A549 (cell line): Measurements from ENCODE around the gene CNIH3. TPM values are rescaled to one million over a fixed set of nuclear protein-coding genes. Genes with fewer than 3 reads are reported as not detected.

Source experiments
- ATAC-seq, 2 experiments: fragments of 200-7000 bp in 1 of 2; fragments of >200 bp in 1 of 2; cut with Nextera tagmentation in 1 of 2; cut with Tn5 transposase in 1 of 2; 3 replicates each; pipeline versions ENCODE4 v1.8.0 to v1.9.1; 2018 to 2020; ENCODE audit warnings: mild to moderate bottlenecking in 1 of 2, moderate library complexity in 1 of 2
- CTCF ChIA-PET: fragments of 300-600 bp; sonication (Branson Sonifier 250); formaldehyde crosslinking; extraction: SDS; loops from one replicate; lab custom pipeline; 2021; ENCODE audit warnings: antibody characterized with exemption, inconsistent platforms; lab: Yijun Ruan, JAX
- POLR2A ChIA-PET: fragments of 350-600 bp; formaldehyde crosslinking; extraction: SDS; loops from one replicate; lab custom pipeline; 2021; ENCODE audit warnings: antibody characterized with exemption, inconsistent platforms; lab: Yijun Ruan, JAX
- DNase-seq, 2 experiments: peaks; one replicate each; pipeline versions ENCODE4 v3.0.0 to v3.0.0-alpha.2; 2011 to 2016; ENCODE audit warnings: low read depth in 1 of 2, low spot score in 1 of 2
- FAIRE-seq: peaks from 2 replicates; lab custom pipeline; 2011; peaks lifted over from hg19 to GRCh38; lab: Jason Lieb, UNC
- H3K27ac ChIP-seq, 2 experiments: fragments of >200 bp; sonication (Bioruptor Twin); formaldehyde crosslinking; 3 replicates each; pipeline ENCODE4 v1.5.1; 2016 to 2017
- H3K4me1 ChIP-seq: fragments of >200 bp; sonication (Bioruptor Twin); formaldehyde crosslinking; 3 replicates; pipeline ENCODE4 v1.6.1; 2016
- H3K4me2 ChIP-seq: fragments of >200 bp; sonication (Bioruptor Twin); formaldehyde crosslinking; 3 replicates; pipeline ENCODE4 v1.6.1; 2016
- H3K4me3 ChIP-seq: fragments of >200 bp; sonication (Bioruptor Twin); formaldehyde crosslinking; 3 replicates; pipeline ENCODE4 v1.5.1; 2016
- H3K9me3 ChIP-seq: fragments of >200 bp; sonication (Bioruptor Twin); formaldehyde crosslinking; 3 replicates; pipeline ENCODE4 v1.6.1; 2016
- CHD2 ChIP-seq: fragments of 150-350 bp; IDR thresholded peaks from 2 replicates; pipeline ENCODE4 v1.6.1; 2014; ENCODE audit warnings: low read length; ENCODE audit not compliant: partially characterized antibody
- ELK1 ChIP-seq: fragments of 150-350 bp; IDR thresholded peaks from 2 replicates; pipeline ENCODE4 v1.6.1; 2014; ENCODE audit warnings: low read depth, mild to moderate bottlenecking, low read length
- FOSB ChIP-seq: fragments of 250-450 bp; sonication (Bioruptor Pico); IDR thresholded peaks from 2 replicates; pipeline ENCODE4 v1.5.0; 2020; ENCODE audit warnings: mild to moderate bottlenecking, moderate library complexity
- HDAC2 ChIP-seq: fragments of 200-600 bp; sonication (generic); IDR thresholded peaks from 2 replicates; pipeline ENCODE4 v1.6.1; 2016
- HMGXB4 ChIP-seq: fragments of 250-450 bp; sonication (Bioruptor Pico); IDR thresholded peaks from 2 replicates; pipeline ENCODE4 v1.5.0; 2021; ENCODE audit warnings: mild to moderate bottlenecking, moderate library complexity, borderline replicate concordance
- HOXA7 ChIP-seq: fragments of 250-450 bp; sonication (Bioruptor Pico); IDR thresholded peaks from 2 replicates; pipeline ENCODE4 v1.5.0; 2020; ENCODE audit warnings: mild to moderate bottlenecking, moderate library complexity
- HOXB5 ChIP-seq: fragments of 250-450 bp; sonication (Bioruptor Pico); IDR thresholded peaks from 2 replicates; pipeline ENCODE4 v1.5.0; 2020; ENCODE audit warnings: mild to moderate bottlenecking, moderate library complexity
- JUN ChIP-seq, 2 experiments: fragments of >200 bp; sonication (Bioruptor Twin); formaldehyde crosslinking; IDR thresholded peaks; 2 replicates in 1 of 2; 3 replicates in 1 of 2; pipeline ENCODE4 v1.6.1; 2016 to 2017
- MAFK ChIP-seq: fragments of 450-650 bp; IDR thresholded peaks from 2 replicates; pipeline ENCODE4 v1.6.1; 2014; ENCODE audit not compliant: partially characterized antibody
- MYC ChIP-seq: IDR thresholded peaks from 2 replicates; pipeline ENCODE4 v1.6.1; 2012; ENCODE audit warnings: mild to moderate bottlenecking, inconsistent platforms, low read length, improper control_type of control experiment, borderline replicate concordance
- RAD21 ChIP-seq, 2 experiments: fragments of >200 bp in 1 of 2; sonication (Bioruptor Twin) in 1 of 2; formaldehyde crosslinking in 1 of 2; IDR thresholded peaks in 1 of 2; conservative IDR thresholded peaks in 1 of 2; 2 replicates in 1 of 2; 3 replicates in 1 of 2; pipeline ENCODE4 v1.6.1; 2012 to 2018; ENCODE audit warnings: inconsistent platforms in 1 of 2
- RNF2 ChIP-seq: fragments of 200-600 bp; sonication (generic); IDR thresholded peaks from 2 replicates; pipeline ENCODE4 v1.6.1; 2016; ENCODE audit warnings: low read depth, mild to moderate bottlenecking, antibody characterized with exemption, moderate library complexity, borderline replicate concordance
- SMC3 ChIP-seq: fragments of >200 bp; sonication (Bioruptor Twin); formaldehyde crosslinking; IDR thresholded peaks from 3 replicates; pipeline ENCODE4 v1.6.1; 2018; ENCODE audit warnings: inconsistent platforms
- SREBF2 ChIP-seq: fragments of 450-650 bp; IDR thresholded peaks from 2 replicates; pipeline ENCODE4 v1.6.1; 2014; ENCODE audit warnings: mild to moderate bottlenecking, moderate library complexity
- TP53 ChIP-seq: fragments of 250-450 bp; sonication (Bioruptor Pico); IDR thresholded peaks from 2 replicates; pipeline ENCODE4 v1.5.0; 2021; ENCODE audit warnings: mild to moderate bottlenecking, moderate library complexity
- ZC3H11A ChIP-seq: fragments of 450-650 bp; IDR thresholded peaks from 2 replicates; pipeline ENCODE4 v1.6.1; 2014; ENCODE audit warnings: antibody characterized with exemption, mild to moderate bottlenecking
- ZSCAN20 ChIP-seq: fragments of 250-450 bp; sonication (Bioruptor Pico); IDR thresholded peaks from 2 replicates; pipeline ENCODE4 v1.8.0; 2022; ENCODE audit warnings: mild to moderate bottlenecking, moderate library complexity
- WGBS: methylation state at CpG from one replicate; pipeline ENCODE4 v1.1.6; 2017; ENCODE audit errors: missing lambda C conversion rate; 5-methylcytosine and 5-hydroxymethylcytosine counted together
- polyA plus RNA-seq, 4 experiments: library from polyadenylated mRNA; depleted of rRNA in 3 of 4; stranded (reverse); fragments of >200 nt; fragmentation: RNase III in 1 of 4; extraction: RNeasy Plus Mini Kit Qiagen cat#74134 plus additional on column Dnase treatment in 1 of 4; gene quantifications; 2 replicates in 3 of 4; 3 replicates in 1 of 4; pipeline ENCODE4 v1.2.3, GENCODE V29; 2011 to 2017
- TF ChIP-seq, protein P1 (sequence below): fragments of 200-600 bp; sonication (generic); IDR thresholded peaks from 2 replicates; pipeline ENCODE4 v1.6.1; 2016; ENCODE audit warnings: antibody characterized with exemption, mild to moderate bottlenecking, moderate library complexity
- TF ChIP-seq, protein P2 (sequence below): IDR thresholded peaks from 2 replicates; pipeline ENCODE4 v1.6.1; 2012

The CNIH3 gene
- polyA plus RNA-seq, 2 of the 4 experiments (the other 2 are of a cell fraction): 0.61 to 0.85 TPM

GRCh38 chr1:224583774-224584173, 32.3 kb upstream of the CNIH3 start (continued):
- TF ChIP-seq, protein P1, sequence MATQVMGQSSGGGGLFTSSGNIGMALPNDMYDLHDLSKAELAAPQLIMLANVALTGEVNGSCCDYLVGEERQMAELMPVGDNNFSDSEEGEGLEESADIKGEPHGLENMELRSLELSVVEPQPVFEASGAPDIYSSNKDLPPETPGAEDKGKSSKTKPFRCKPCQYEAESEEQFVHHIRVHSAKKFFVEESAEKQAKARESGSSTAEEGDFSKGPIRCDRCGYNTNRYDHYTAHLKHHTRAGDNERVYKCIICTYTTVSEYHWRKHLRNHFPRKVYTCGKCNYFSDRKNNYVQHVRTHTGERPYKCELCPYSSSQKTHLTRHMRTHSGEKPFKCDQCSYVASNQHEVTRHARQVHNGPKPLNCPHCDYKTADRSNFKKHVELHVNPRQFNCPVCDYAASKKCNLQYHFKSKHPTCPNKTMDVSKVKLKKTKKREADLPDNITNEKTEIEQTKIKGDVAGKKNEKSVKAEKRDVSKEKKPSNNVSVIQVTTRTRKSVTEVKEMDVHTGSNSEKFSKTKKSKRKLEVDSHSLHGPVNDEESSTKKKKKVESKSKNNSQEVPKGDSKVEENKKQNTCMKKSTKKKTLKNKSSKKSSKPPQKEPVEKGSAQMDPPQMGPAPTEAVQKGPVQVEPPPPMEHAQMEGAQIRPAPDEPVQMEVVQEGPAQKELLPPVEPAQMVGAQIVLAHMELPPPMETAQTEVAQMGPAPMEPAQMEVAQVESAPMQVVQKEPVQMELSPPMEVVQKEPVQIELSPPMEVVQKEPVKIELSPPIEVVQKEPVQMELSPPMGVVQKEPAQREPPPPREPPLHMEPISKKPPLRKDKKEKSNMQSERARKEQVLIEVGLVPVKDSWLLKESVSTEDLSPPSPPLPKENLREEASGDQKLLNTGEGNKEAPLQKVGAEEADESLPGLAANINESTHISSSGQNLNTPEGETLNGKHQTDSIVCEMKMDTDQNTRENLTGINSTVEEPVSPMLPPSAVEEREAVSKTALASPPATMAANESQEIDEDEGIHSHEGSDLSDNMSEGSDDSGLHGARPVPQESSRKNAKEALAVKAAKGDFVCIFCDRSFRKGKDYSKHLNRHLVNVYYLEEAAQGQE: no peak
- TF ChIP-seq TP53 (CRISPR knock-in tag): no peak
- TF ChIP-seq, all 56 proteins: peak for 0

- POLR2A ChIA-PET: no interaction called here
- 81% methylated on average over 10 of the region's 10 CpGs for whole genome bisulfite sequencing
- no peaks in the 10 kb centered on the region for H3K9me3 ChIP-seq
- H3K4me2 ChIP-seq: no peak overlapping the region
- no peak for TF ChIP-seq JUN (IDR thresholded peaks at IDR 0.05)
- TF ChIP-seq RNF2: no peak
- TF ChIP-seq CHD2: no peak
- no peak for TF ChIP-seq HDAC2
- ATAC-seq: no peak
- CTCF ChIA-PET: no interaction called here
- H3K27ac ChIP-seq: no peak overlapping the region
- no peak for DNase-seq
- no peaks in the 10 kb centered on the region for H3K4me1 ChIP-seq
- H3K4me3 ChIP-seq: no peak overlapping the region
- no peak for FAIRE-seq
Observed at GRCh38 chr1:224585051-224585450, 31.1 kb upstream of the CNIH3 start.

DNA sequence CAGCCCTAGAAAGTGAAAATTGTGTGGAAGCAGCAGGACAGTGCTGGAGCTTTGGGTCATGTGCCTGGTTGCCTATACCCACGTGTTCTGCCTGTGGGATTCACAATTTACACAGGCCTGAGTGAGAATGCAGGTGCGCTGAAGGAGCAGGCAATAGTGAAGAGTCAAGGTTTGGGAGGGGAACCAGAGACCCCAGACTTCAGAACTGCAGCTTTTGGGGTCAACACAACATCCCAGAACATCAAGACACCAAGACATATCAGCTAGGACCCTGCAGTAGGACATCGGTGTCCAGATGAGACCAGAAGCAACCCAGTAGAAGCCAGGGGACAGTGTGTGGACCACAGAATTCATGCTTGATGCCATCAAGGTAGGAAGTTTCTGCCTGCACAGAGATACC, 29.1 kb upstream of the CNIH3 start:
- H3K27ac ChIP-seq: no peak overlapping the region
- no peak for DNase-seq
- no peak for FAIRE-seq
- 51% methylated on average over 3 of the region's 3 CpGs for WGBS
- CTCF ChIA-PET: no interaction called here
- POLR2A ChIA-PET: no interaction called here
- H3K4me1 ChIP-seq: no peaks in the 10 kb centered on the region
- H3K4me3 ChIP-seq: no peak overlapping the region
- no peaks in the 10 kb centered on the region for H3K9me3 ChIP-seq
- H3K4me2 ChIP-seq: no peak overlapping the region
- no peak for TF ChIP-seq ELK1
- no peak for TF ChIP-seq HMGXB4 (CRISPR knock-in tag)
- TF ChIP-seq, protein P1: no peak
- ATAC-seq: no peak

DNA sequence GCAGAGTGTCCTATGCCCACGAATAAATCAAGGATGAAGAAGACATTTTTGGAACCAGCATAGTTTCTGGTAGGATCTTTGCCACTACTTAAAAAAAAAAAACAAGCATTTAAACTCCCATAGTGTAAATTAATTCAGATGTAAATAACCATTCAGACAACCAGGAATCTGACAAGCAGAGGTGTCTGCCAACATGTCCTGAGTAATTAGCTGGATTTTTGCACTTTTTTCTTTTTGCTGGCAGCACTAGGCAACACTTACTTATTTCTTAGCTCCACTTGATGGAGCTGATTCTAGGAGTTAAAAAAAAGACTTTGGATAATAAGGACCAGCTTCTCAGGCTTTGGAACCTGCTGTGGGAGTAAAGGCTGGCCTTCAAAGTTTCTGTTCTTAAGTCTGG, 27.6 kb upstream of the CNIH3 start:
- no peak for TF ChIP-seq MAFK
- no peak for TF ChIP-seq RAD21 (conservative IDR thresholded peaks at IDR 0.05 in 1 of 2, IDR thresholded peaks at IDR 0.05 in 1 of 2)
- TF ChIP-seq FOSB (CRISPR knock-in tag): no peak
- no peak for TF ChIP-seq HOXB5
- TF ChIP-seq SMC3: no peak
- no peak for TF ChIP-seq ZC3H11A
- TF ChIP-seq HOXA7 (CRISPR knock-in tag): no peak
- TF ChIP-seq ZSCAN20 (CRISPR knock-in tag): no peak
- TF ChIP-seq RNF2: no peak
- TF ChIP-seq, protein P2, sequence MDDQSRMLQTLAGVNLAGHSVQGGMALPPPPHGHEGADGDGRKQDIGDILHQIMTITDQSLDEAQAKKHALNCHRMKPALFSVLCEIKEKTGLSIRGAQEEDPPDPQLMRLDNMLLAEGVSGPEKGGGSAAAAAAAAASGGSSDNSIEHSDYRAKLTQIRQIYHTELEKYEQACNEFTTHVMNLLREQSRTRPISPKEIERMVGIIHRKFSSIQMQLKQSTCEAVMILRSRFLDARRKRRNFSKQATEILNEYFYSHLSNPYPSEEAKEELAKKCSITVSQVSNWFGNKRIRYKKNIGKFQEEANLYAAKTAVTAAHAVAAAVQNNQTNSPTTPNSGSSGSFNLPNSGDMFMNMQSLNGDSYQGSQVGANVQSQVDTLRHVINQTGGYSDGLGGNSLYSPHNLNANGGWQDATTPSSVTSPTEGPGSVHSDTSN: no peak
- no peak for TF ChIP-seq MYC
- TF ChIP-seq SREBF2: no peak
- H3K9me3 ChIP-seq: no peaks in the 10 kb centered on the region
- no peak for DNase-seq
- FAIRE-seq: no peak
- H3K4me3 ChIP-seq: no peak overlapping the region
- POLR2A ChIA-PET: no interaction called here
- no peaks in the 10 kb centered on the region for H3K4me1 ChIP-seq
- H3K27ac ChIP-seq: no peak overlapping the region
- CTCF ChIA-PET: interaction anchor here (1.7 kb wide), 1 partner anchor 55 kb away, joined by 5 read pairs; no protein-coding TSS in a partner anchor
- 0% methylated on average over 1 of the region's 1 CpG for WGBS
- ATAC-seq: no peak
- no peak overlapping the region for H3K4me2 ChIP-seq
